ENCODE data around the gene CD44. TPM values are rescaled to one million over a fixed set of nuclear protein-coding genes. Genes with fewer than 3 reads are reported as not detected.
A peak's percentile ranks its signal among the peaks of the same experiment; 100 is the strongest.

The CD44 gene
- total and polyA plus RNA-seq, 12 donors: 7.0 to 104 (median 25.2) TPM

GRCh38 chr11:35158701-35159510 lies 19.9 kb downstream of the CD44 start:
- intact Hi-C loops (cut with DNase I): loop anchor here in 1 of 10 donors (5.0 kb wide), 1 partner anchor 72 kb away; no protein-coding TSS in a partner anchor
- DNase-seq: peak in 1 of 2 donors; percentile 44
- Histone ChIP-seq H3K27ac (peak overlapping the region; percentile 13 to 75 (median 46)), H3K36me3 (peaks cover 0 to 25% (median 0%) of the 10 kb centered on the region in 9 donors), H3K4me3 (no peak overlapping the region), H3K27me3 (no peaks in the 10 kb centered on the region), H3K4me1 (peaks cover 0 to 98% (median 33%) of the 10 kb centered on the region in 9 donors), H3K9me3 (no peaks in the 10 kb centered on the region)
- ATAC-seq: peak; percentile 64 to 89 (median 70)
- WGBS, 2 donors: 49 to 64% methylated on average over 6 of the region's 6 CpGs
- TF ChIP-seq CTCF (IDR thresholded peaks at IDR 0.05): no peak

- TF ChIP-seq CTCF (IDR thresholded peaks at IDR 0.05): no peak
- WGBS, 2 donors: 89 to 90% methylated on average over 7 of the region's 7 CpGs
- Histone ChIP-seq H3K27ac (peak overlapping the region in 1 of 10 donors; percentile 55), H3K36me3 (peaks cover 0 to 10% (median 0%) of the 10 kb centered on the region in 9 donors), H3K9me3 (no peaks in the 10 kb centered on the region), H3K4me3 (no peak overlapping the region), H3K4me1 (peaks cover 0 to 98% (median 35%) of the 10 kb centered on the region in 9 donors), H3K27me3 (no peaks in the 10 kb centered on the region)
- DNase-seq (no peak), ATAC-seq (no peak)
- intact Hi-C loops (cut with DNase I): loop anchor here in 2 of 10 donors (2.0 to 10.0 kb wide), 2 partner anchors 50 to 136 kb away; no protein-coding TSS in a partner anchor
Measured at GRCh38 chr11:35160246-35160824, 21.4 kb downstream of the CD44 start.

GRCh38 chr11:35160902-35161597 lies 22.1 kb downstream of the CD44 start:
- DNase-seq: no peak
- Histone ChIP-seq H3K4me1 (peaks cover 0 to 100% (median 41%) of the 10 kb centered on the region in 9 donors), H3K36me3 (peaks cover 0 to 9% (median 0%) of the 10 kb centered on the region in 9 donors), H3K9me3 (no peaks in the 10 kb centered on the region), H3K4me3 (no peak overlapping the region), H3K27me3 (no peaks in the 10 kb centered on the region), H3K27ac (peak overlapping the region in 1 of 10 donors; percentile 87)
- intact Hi-C loops (cut with DNase I): loop anchor here in 2 of 10 donors (2.0 to 10.0 kb wide), 2 partner anchors 50 to 136 kb away; no protein-coding TSS in a partner anchor
- TF ChIP-seq CTCF (IDR thresholded peaks at IDR 0.05): no peak
- ATAC-seq: no peak
- 91 to 95% methylated on average over 3 of the region's 3 CpGs for WGBS, 2 donors

GRCh38 chr11:35162745-35163144 lies 23.8 kb downstream of the CD44 start:
- WGBS, 2 donors: 91 to 95% methylated on average over 2 of the region's 2 CpGs
- DNase-seq (no peak), ATAC-seq (no peak)
- peaks cover 5 to 100% (median 54%) of the 10 kb centered on the region in 9 donors for H3K4me1 ChIP-seq
- H3K36me3 ChIP-seq: peaks cover 0 to 9% (median 0%) of the 10 kb centered on the region in 9 donors
- TF ChIP-seq CTCF (IDR thresholded peaks at IDR 0.05): no peak
- no peak overlapping the region for H3K4me3 ChIP-seq
- intact Hi-C loops (cut with DNase I): loop anchor here in 1 of 10 donors (10.0 kb wide), 1 partner anchor 138 kb away; no protein-coding TSS in a partner anchor
- H3K9me3 ChIP-seq: no peaks in the 10 kb centered on the region
- H3K27ac ChIP-seq: peak overlapping the region in 1 of 10 donors; percentile 87
- no peaks in the 10 kb centered on the region for H3K27me3 ChIP-seq
